DMS79 (cell line): ENCODE measurements around the gene ARL4A.
A peak's percentile ranks its signal among the peaks of the same experiment; 100 is the strongest.
"Not testable (repeated sequence)": the region's sequence is repeated elsewhere in the genome, so short reads cannot be mapped to it uniquely, and the experiment has no call there.

Source experiments
- DNase-seq: peaks from one replicate; lab custom pipeline; 2025; lab: John Stamatoyannopoulos, UW

ARL4A gene

DNA sequence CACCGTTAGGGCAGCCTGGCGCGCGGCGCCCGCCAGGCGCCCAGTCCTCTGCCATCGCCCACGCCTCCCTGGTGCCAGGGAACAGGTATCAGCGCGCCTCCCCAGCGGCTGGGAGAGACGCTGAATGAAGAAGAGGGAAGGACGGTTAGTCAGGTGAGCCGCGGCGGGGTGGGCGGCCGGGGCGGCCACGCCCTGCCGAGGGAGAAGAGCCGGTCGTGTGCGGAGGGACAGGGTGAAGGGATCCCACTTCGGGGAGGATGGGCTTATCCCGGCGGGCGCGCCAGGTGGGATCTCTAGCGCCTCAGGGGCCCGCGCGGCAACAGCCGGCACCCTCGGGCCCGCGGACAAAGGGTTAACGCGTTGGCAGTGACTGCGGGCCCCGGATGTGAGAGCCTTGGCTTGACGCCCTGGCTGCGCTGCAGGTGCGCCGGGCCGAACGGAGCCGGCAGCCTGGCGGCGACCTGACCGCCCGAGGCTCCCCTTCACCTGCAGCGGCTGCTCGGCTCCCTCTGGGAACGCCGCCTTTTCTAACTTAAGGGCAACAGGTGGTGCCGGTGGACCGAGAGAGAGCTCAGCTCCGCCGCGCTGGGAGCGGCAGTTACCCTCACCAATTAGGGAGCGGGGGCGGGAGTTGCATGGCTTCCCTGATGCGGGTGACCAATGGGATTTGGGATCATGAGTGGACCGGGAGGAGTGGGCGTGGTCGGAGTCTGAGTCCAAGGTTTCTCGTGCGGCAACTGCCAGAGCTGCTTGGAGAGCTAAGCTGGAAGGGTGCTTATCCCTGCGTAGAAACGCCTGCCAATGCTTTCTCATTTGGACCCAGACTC lies at the start of gene ARL4A:
ARL4A (plus strand) TSS at position 743 of the 827 bp plus-strand sequence. CDS start 622 bp downstream, outside the sequence.
- peak; percentile 95 for DNase-seq

DNA sequence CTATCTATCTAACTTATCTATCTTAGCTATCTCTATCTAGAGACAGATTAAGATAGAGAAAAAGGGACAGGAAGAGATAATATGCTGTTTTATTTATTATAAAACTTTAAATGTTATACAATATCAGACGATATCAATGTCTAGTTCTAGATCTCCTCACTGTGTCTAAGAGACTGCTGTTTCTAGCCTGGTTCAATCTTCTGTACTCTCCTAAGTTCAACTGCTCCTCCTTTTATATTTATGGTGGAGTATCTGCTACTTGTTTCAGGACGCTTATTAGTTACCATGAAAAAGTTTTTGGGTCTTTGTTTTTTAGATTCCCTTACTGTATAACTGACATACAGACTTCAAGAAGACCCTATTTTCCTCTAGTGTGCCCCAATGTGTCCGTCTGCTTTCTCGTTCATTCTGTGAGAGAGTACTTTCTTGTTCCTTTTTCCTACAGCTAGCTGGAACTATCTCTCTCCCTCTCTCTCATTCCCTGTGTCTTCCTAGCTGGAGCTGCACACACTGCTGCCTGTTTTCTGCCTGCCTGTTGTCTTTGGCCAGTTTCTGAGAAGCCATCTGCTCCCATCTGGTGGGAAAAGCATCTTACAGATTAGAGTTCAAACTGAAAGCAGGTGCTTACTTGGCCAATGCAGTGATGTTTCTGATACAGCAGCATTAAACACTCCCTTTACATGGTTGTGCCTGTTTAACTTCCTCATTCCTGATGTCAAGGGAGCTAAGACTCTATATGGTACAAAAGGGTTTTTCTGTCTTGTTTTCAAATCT lies 49.4 kb upstream of the ARL4A start:
- DNase-seq, result no peak

DNA sequence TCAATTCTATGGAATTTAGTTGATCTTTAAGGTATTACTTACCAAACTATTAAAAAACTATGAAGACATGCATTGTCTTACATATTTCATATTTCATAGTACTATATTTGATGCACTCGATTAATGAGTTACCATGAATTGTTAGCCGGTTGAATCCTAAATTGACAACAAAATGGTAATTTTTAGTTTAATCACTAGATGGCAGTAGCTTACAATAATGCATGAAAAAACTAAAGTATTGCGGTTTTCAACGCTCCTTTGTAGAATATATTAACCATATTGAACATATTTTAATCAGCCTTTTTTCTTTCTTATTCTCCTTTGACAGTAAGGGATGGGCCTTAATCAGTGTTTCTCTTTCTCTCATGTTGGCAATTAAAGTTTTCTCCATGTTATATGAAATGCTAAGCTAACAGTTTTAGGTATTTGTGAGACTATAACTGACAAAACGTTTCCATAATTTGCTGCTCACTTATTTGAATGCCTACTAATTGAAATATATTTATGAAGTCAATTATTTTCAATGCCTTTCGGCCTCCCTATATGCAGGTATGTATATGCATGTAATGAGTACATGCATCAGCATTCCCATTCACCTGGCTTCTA lies 48.5 kb upstream of the ARL4A start:
- no peak for DNase-seq

DNA sequence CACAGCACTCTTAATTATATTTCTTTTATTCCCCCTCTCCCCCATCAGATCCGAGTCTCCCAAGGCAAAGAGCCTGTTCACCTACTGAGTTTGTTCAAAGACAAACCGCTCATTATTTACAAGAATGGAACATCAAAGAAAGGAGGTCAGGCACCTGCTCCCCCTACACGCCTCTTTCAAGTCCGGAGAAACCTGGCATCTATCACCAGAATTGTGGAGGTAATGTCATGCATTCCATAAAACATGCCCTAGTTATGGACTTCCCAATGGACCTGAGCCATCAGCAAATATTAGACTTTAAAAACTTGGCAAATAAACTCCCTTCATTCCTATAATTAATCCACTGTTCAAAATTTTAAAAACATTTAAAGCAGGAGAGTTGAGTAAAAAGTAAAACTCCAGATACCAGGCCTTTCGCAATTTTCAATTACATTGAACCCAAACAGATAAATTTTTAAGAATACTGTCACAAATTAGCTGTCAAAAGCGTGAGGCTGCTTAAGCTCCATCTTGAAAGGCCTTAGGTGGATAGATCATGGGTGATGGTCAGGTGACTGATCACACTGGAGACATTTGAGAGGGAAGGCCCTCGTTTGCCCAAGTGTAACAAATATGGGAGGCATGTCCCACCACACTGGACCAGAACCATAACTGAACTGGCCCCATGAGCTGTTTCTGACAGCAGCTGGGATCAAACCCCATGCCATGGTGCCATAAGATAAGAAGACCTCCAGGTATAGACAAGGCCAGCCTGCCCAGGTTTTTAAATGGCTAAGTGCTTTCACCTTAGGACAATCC lies 46.9 kb upstream of the ARL4A start:
- no peak for DNase-seq

- no peak for DNase-seq
Observed at GRCh38 chr7:12641196-12641595, 46.2 kb upstream of the ARL4A start.

DNA sequence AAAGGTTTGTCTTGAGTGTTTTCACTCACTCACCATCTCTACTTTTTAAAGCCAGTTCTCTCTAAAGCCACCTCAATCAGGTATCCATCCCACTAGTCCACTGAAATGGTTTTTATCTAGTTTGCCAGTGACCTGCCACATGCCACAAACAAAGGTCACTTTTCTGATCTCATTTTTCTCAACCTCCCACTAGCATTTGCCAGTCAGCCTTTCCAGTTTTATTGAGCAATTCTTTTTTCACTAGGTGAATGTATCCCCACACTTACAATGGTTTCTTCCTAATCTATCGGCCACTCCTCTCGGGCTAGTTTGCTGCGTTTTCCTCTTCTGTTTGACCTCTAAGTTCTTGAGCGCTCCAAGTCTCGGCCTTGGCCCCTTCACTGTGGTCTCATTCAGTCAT lies 44.9 kb upstream of the ARL4A start:
- DNase-seq, result no peak

DNA sequence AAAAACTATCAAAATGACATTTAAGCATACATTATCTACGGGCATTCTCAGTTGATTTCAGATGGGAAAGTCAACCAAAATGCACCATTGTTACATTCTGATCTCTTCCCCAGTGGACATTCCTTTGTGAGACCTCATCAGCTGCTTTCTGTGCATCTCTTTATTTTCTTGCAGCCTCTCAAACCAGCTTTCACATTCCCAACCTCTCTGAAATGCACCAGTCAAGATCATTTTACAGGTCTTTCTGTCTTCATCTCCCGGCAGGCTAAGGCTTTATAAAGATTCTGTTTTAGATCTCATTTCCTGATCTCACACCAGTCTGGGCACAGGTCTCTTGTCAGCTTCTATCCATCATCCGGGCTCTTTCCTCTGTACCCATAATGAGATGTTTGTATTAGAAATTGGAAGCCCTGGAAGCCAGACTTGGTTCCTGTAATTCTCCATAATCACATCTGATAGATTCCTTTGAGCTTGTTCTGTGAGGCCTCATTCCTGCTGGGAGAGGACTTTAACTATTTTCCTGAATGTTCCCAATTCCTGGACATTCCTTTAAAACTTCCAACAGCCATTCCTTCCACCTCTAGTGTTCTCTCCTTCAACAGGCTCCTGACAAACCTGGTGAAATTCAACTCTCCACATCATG lies 44.3 kb upstream of the ARL4A start:
- no peak for DNase-seq

DNA sequence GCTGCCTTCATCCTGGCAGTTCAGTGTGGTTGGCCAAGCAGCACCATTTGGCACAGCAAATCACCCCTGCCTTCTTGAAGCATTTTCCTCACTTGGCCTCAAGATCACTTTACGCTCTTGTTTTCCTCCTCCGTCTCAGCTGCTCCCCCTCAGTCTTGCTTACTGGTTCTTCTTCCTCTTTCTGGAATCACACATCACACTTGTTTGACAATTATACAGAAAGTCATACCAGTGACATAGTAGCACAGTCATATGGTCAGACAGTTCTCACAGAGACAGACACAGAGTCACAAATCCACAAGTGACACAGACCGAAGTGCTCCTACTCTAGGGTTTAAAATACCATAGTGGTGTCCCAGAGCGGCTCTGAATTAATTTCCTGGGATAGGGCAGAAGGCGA lies 43.8 kb upstream of the ARL4A start:
- no peak for DNase-seq

GRCh38 chr7:12645212-12645611 lies 42.2 kb upstream of the ARL4A start:
- DNase-seq, result not testable (repeated sequence)

GRCh38 chr7:12646139-12646538 lies 41.3 kb upstream of the ARL4A start:
- DNase-seq, result no peak

DNA sequence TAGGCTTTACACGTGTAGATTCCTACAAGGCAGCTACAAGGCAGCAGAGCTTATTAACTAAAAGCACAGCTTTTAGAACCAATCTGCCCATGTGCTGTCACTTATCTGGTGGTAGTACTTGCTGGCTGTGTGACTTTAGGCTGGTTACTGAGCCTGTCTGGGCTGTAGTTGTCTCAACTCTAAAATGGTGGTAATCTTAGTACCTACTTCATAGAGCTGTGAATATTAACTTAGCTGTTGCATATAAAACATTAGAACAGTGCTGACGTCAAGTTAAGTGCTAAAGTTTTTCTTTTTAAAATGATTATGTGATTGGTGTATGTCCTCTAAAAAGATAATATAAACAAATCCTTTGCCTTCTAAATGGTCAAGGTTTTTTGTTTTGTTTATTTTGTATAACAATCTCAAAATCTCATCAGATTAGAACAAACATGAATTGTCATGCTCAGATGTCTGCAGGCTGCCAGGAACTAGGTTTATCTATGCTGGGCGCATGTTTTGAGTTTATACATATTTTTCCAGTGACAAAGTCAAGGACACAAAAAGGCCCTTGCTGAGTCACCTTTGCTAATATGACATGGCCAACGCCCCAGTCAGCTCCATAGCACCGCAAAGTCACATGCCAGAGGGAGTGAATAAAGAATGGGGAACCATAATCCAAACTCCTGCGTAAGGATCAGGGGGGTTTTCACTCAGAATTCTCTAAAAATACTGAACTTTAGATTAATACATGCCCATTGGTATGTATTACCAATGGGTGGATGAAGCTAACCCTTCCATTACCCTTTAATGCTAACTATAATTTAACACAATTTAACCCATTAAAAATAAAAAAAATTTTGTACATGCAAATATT lies 39.8 kb upstream of the ARL4A start:
- DNase-seq, result no peak

DNA sequence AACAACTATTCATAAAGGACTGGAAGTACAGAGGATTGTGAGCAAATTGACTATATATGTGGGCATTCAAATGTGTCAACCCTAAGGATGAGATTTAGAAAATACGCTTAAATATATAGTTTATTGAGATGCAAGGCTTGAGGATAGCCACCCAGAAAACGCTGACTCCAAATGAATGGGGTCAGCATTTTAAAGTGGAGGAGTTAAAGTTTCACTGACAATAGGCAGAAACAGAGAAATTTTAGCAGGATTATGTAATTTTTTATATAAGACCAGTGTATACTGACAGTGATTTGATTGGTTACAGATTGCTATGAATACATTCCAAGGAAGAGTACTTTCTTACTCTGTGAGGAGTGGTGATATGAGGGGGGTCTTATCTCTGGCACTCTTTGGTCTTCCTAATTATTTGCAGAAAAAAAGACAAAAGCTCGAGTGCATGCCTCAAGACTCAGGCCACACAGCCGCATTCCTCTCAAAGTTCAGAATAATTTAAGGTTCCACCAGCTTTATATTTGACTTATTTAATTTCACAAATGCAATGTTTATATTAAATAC lies 38.6 kb upstream of the ARL4A start:
- DNase-seq, result no peak

DNA sequence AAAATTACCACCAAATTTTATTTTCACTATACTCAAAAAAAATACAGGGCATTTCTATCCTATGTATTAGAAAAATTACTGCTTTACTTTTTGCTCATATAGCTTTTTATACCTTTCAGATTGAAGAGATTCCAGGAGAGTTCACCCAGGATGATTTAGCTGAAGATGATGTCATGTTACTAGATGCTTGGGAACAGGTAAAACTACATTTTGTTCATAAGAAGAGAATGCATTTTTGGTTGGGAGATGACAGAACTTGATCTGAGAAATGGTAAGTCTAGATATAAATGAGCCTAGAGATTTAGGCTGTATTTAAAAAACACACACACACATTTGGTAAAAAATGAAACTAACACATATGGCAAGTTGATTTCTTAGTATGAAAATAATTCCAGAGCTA lies 38.1 kb upstream of the ARL4A start:
- no peak for DNase-seq

- DNase-seq, result no peak
Observed at GRCh38 chr7:12650080-12650479, 37.4 kb upstream of the ARL4A start.

GRCh38 chr7:12653110-12653509 lies 34.3 kb upstream of the ARL4A start:
- no peak for DNase-seq

- no peak for DNase-seq
Observed at GRCh38 chr7:12653518-12653917, 33.9 kb upstream of the ARL4A start.

- no peak for DNase-seq
Observed at GRCh38 chr7:12655161-12655560, 32.3 kb upstream of the ARL4A start.

DNA sequence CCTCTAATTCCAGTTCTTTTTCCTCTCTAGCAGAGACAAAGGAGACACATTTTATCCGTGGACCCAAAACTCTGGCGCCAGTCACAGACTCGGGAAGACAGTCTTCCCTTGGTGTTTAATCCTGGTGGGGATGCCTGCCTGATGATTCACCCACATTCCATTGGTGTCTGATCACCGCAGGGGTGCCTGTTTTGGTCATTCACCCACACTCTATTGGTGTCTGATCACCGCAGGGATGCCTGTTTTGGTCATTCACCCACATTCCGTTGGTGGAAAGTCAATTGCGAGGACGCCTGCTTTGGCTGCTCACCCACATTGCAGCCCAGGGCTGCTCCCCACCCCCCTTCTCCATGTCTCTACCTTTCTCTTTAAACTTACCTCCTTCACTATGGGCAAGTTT lies 27.0 kb upstream of the ARL4A start:
- not testable (repeated sequence) for DNase-seq

DNA sequence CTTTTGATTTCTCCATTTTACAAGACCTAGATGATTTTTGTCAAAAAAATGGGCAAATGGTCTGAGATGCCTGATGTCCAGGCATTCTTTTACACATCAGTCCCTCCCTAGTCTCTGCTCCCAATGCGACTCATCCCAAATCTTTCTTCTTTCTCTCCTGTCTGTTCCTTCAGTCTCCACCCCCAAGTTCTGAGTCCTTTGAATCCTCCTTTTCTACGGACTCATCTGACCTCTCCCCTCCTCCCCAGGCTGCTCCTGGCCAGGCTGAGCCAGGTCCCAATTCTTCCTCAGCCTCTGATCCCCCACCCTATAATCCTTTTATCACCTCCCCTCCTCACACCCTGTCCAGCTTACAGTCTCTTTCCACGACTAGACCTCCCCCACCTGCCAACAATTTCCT lies 26.4 kb upstream of the ARL4A start:
- not testable (repeated sequence) for DNase-seq

GRCh38 chr7:12661581-12661980 lies 25.9 kb upstream of the ARL4A start:
- no peak for DNase-seq
